Right ventricle myocardium inferior (tissue), 1 donor: Measurements from ENCODE around the gene RFNG. TPM values are rescaled to one million over a fixed set of nuclear protein-coding genes. Genes with fewer than 3 reads are reported as not detected.
"Not testable (repeated sequence)": the region's sequence is repeated elsewhere in the genome, so short reads cannot be mapped to it uniquely, and the experiment has no call there.

Source experiments
- ATAC-seq: fragments of 200-7000 bp; cut with Tn5 transposase; one replicate; pipeline ENCODE4 v1.9.1; 2020; ENCODE audit warnings: mild to moderate bottlenecking, moderate library complexity
- DNase-seq: peaks from one replicate; pipeline ENCODE4 v3.0.0; 2021; ENCODE audit errors: missing footprints
- intact Hi-C: fragments of 100-400 bp; cut with DNase I; formaldehyde crosslinking; loops from one replicate; pipeline ENCODE4 v1.11.0; 2022
- total RNA-seq: library from RNA; stranded (reverse); fragmentation: NEBNext Ultra II Directional; extraction: Animal tissue kit (Norgen Biotek cat#: 25700); gene quantifications from one replicate; pipeline ENCODE4 v1.2.1, GENCODE V29; 2021
- donor health status: DM: no; HTN: yes; CAD: no; lungs with severe emphysema.

RFNG gene
- total RNA-seq, 1 donor from 2014 or later, result 19.3 TPM

- DNase-seq (peak; percentile 73), ATAC-seq (peak; percentile 15)
- intact Hi-C loops, result no loop called here
Measured at GRCh38 chr17:82050761-82051641, 610 bp downstream of the RFNG start.

GRCh38 chr17:82050152-82050760, 1.4 kb downstream of the RFNG start:
- DNase-seq (peak; percentile 30), ATAC-seq (no peak)
- intact Hi-C loops, result no loop called here

GRCh38 chr17:82049521-82049971, 2.1 kb downstream of the RFNG start:
- DNase-seq, result peak; percentile 56
- no peak for ATAC-seq
- intact Hi-C loops, result no loop called here

DNA sequence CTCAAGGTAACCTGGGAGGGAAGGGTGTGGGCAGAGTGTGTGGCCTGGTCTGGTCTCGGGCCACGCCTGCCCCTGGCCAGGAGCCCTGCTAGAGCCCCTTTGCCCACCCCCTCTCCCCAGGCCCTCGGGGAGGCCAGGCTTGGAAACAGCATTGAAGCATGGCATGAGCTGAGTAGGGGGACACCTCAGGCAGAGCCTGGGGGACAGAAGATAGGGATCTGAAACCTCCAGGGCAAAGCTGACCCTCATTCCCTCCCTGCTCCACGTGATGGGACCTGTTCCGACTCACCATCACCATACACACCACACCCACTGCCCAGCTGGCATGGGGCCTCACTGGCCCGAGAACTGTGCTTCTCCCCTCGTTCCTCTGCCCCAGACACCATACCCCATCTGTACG, 2.5 kb downstream of the RFNG start:
- intact Hi-C loops, result no loop called here
- ATAC-seq (no peak), DNase-seq (no peak)

DNA sequence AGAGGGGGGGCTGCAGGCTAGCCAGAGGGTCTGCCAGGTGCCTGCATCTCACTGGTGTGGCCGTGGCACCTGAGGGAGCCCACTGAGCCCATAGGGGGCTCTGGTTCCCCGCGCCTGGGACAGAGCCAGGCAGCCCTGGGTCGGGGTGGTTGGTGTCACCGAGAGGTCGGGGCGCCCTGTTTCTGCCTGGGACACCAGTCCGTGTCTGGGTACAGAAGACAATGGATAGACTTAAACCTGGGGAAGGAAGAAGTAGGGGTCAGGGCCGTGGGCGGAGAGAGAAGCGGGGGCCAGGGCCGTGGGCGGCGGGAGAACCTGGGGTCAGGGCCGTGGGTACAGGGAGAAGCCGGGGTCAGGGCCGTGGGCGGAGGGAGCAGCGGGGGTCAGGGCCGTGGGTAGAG, 3.0 kb downstream of the RFNG start:
- intact Hi-C loops, result no loop called here
- DNase-seq (no peak), ATAC-seq (no peak)

DNA sequence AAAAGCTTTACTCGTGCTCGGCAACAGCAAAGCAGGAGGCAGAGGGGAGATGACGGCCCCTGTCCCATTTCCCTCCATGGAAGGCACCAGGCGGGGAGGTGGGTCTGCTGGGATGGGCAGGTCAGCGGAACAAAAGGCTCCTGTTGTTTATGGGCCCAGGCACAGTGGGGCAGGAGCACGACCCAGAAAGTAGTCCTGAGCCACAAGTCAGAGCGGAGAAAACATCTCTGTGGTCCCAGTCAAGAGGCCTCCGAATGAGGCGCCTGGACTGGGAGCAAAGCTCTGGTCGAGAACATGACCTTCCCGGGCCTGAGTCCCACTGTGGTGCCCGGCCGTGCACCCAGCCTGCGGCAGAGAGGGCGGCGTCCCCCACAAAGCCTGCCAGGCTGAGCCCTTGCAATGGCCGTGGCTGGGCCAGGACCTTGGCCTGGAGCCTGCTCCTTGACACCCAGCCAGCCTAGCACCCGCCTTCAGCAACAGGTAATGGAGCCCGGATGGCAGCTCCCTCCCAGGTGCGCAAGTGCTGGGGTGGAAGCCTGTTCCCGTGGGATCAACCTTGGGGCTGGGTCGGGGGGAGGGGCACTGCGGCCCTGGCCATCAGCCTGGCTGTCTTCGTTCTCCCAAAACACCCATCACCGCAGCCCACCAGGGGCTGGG, 3.6 kb downstream of the RFNG start:
- intact Hi-C loops, result no loop called here
- ATAC-seq (no peak), DNase-seq (no peak)

DNA sequence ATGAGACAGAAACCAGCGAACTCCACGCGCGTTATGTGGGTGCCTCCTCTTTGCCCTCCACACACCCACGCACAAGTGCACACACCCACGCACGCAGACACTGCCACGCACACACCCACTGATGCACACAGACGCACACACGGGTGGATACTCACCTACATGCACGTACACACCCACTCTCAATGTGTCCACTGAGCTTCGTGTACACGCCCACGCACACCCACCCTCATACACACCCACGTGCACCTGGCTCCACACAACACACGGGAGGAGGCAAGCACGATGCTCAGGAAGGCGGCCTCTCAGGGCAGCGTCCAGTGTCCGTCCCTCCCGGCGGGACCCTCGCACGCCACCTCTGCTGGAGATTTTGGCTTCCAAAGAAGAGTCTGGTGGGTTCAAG, 4.2 kb downstream of the RFNG start:
- DNase-seq, result no peak
- intact Hi-C loops, result no loop called here
- no peak for ATAC-seq

GRCh38 chr17:82046903-82047302, 4.7 kb downstream of the RFNG start:
- intact Hi-C loops, result no loop called here
- no peak for ATAC-seq
- DNase-seq, result no peak

- no peak for ATAC-seq
- no peak for DNase-seq
- intact Hi-C loops, result no loop called here
Measured at GRCh38 chr17:82045936-82046484, 5.6 kb downstream of the RFNG start.

- ATAC-seq, result no peak
- intact Hi-C loops, result no loop called here
Measured at GRCh38 chr17:82043507-82043906, 8.1 kb downstream of the RFNG start.

DNA sequence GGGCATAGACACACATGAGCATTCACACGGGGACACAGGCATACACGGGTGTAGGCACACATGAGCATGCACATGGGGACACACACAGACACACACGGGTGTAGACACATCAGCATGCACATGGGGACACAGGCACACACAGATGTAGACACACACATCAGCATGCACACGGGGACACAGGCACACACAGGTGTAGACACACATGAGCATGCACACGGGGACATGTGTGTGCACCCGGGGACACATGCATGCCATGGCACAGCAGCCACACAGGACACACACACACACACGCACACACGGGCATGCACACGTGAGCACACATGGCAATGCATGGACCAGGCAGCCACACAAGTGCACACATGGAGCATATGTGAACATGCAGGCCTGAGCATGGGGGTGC, 9.0 kb downstream of the RFNG start:
- ATAC-seq (no peak), DNase-seq (no peak)
- intact Hi-C loops, result no loop called here

More at GRCh38 chr17:82043507-82043906, 8.1 kb downstream of the RFNG start:
- no peak for DNase-seq

DNA sequence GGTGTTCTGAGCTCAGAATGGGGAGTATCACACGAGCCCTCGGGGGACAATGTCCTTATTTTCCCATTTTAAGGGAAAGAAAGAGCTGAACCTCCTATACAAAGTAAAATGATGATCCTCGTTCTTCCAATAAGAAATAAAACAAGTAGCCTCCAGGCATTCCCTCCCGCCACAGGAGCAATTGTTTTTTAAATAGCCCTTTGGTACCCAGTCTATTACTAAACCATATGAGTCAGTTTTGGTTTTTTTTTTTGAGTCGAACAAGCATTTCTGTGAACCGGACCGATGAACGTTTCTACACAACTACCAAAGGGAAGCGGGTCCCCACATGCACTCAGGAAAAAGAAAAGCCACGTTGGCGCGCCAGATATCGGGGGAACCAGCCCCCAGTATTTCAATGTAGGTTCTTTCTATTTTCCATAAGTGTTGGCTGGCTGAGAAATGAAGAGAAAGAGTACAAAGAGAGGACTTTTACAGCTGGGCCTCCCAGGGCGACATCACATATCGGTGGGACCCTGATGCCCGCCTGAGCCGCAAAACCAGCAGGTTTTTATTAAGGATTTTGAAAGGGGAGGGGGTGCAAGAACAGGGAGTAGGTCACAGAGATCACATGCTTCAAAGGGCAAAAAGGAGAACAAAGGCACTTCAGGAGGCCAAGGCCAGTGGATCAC, 10.3 kb downstream of the RFNG start:
- DNase-seq (no peak), ATAC-seq (no peak)
- intact Hi-C loops, result no loop called here

GRCh38 chr17:82039695-82040299, 11.8 kb downstream of the RFNG start:
- ATAC-seq, result no peak
- DNase-seq, result no peak
- intact Hi-C loops, result loop anchor here (5.0 kb wide), 1 partner anchor 253 kb away; no protein-coding TSS in a partner anchor

- not testable (repeated sequence) for ATAC-seq, DNase-seq
- intact Hi-C loops, result loop anchor here (5.0 kb wide), 1 partner anchor 253 kb away; no protein-coding TSS in a partner anchor
Measured at GRCh38 chr17:82038796-82039409, 12.7 kb downstream of the RFNG start.

- DNase-seq (no peak), ATAC-seq (no peak)
- intact Hi-C loops, result loop anchor here (1.0 to 5.0 kb wide), 2 partner anchors 60 to 254 kb away; partner anchors contain the start of gene FASN
Measured at GRCh38 chr17:82037889-82038195, 13.8 kb downstream of the RFNG start.

- DNase-seq (peak; percentile 99), ATAC-seq (peak; percentile 98)
- intact Hi-C loops, result loop anchor here (1.0 to 5.0 kb wide), 2 partner anchors 61 to 255 kb away; partner anchors contain the start of gene FASN
Measured at GRCh38 chr17:82037092-82037888, 14.3 kb downstream of the RFNG start, which contains the start of gene DCXR. Gene DCXR (minus strand): TSS chr17:82037697. CDS start chr17:82037682, 15 bp downstream.

- no peak for ATAC-seq
- intact Hi-C loops, result loop anchor here (1.0 to 5.0 kb wide), 2 partner anchors 62 to 256 kb away; partner anchors contain the start of gene FASN
- no peak for DNase-seq
Measured at GRCh38 chr17:82036634-82037091, 14.9 kb downstream of the RFNG start.
